ENCODE data around the gene TUBGCP4. TPM values are rescaled to one million over a fixed set of nuclear protein-coding genes. Genes with fewer than 3 reads are reported as not detected.

The TUBGCP4 gene
- total and polyA plus RNA-seq, 2 of the 4 experiments (the other 2 are of a cell fraction), result 7.9 to 12.7 TPM

DNA sequence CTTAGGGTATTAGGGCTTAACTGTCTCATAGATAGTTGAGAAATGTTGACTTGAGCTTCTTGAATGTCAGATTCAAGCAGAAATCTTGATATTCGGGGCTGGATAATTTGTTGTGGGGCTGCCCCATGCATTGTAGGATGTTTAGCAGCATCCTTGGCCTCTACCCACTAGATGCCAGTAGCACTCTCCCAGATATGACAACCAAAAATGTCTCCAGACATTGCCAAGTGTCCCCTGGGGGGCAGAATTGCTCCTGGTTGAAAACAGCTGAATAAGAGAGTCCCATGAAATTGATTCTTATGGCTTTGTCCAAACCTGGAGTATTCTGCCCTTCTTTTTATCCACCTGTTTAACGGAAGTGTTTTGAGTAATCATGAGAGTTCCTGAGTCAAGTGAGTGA lies 24.6 kb upstream of the TUBGCP4 start:
- dilution Hi-C loops (cut with HindIII; ENCODE audit: low sequenced_read_pairs, unreplicated experiment), result no loop called here
- Histone ChIP-seq H3K14ac (replicated peaks; ENCODE audit: low read depth, low read length) (no peak overlapping the region), H4K91ac (ENCODE audit: insufficient read depth, low read depth, low read length) (no peak overlapping the region), H2BK5ac (ENCODE audit: low read depth, low read length, poor library complexity, severe bottlenecking) (no peak overlapping the region), H3K27me3 (ENCODE audit: control insufficient read depth, insufficient read depth, low read length) (no peaks in the 10 kb centered on the region), H3K4me1 (ENCODE audit: control insufficient read depth, insufficient read depth, low read length) (no peaks in the 10 kb centered on the region), H2AK5ac (ENCODE audit: low read depth, low read length) (no peak overlapping the region), H2BK120ac (ENCODE audit: low read depth, low read length) (no peak overlapping the region), H3K4me3 (ENCODE audit: insufficient read depth, low read depth, low read length) (no peak overlapping the region), H3K23ac (ENCODE audit: low read depth, low read length) (no peak overlapping the region), H3K27ac (ENCODE audit: insufficient read depth, low read length) (no peak overlapping the region), H3K4ac (ENCODE audit: low read depth, low read length) (no peak overlapping the region), H3K56ac (ENCODE audit: extremely low read depth, insufficient read depth, low read length) (no peak overlapping the region), H3K18ac (ENCODE audit: low read depth, low read length) (no peak overlapping the region), H2BK15ac (ENCODE audit: low read depth, low read length) (no peak overlapping the region), H3K9ac (ENCODE audit: low read depth, low read length) (no peak overlapping the region), H3K4me2 (ENCODE audit: low read depth, low read length) (no peak overlapping the region), H3K36me3 (ENCODE audit: control insufficient read depth, insufficient read depth, low read length) (peaks cover 10% of the 10 kb centered on the region), H3K9me1 (ENCODE audit: insufficient read depth, low read length) (no peaks in the 10 kb centered on the region), H4K8ac (ENCODE audit: low read depth in 2 of 2, low read length in 2 of 2) (no peak overlapping the region), H2BK20ac (ENCODE audit: low read depth, low read length) (no peak overlapping the region), H2AK9ac (replicated peaks; ENCODE audit: low read depth, low read length, poor library complexity) (no peak overlapping the region), H2AFZ (replicated peaks; ENCODE audit: low read length, poor library complexity) (no peak overlapping the region), H4K20me1 (ENCODE audit: insufficient read depth, low read length) (no peaks in the 10 kb centered on the region), H3K79me1 (ENCODE audit: low read depth in 1 of 2, low read length in 2 of 2) (no peaks in the 10 kb centered on the region), H4K5ac (ENCODE audit: low read depth, low read length) (no peak overlapping the region), H3K9me3 (ENCODE audit: control insufficient read depth, insufficient read depth, low read length) (no peaks in the 10 kb centered on the region)
- WGBS, 2 experiments (ENCODE audit: extremely low coverage in 2 of 2, insufficient read length in 1 of 2), result no CpG with 5 or more reads among the region's 2 CpGs
- in situ Hi-C loops (cut with MboI; ENCODE audit: low sequenced_read_pairs), result no loop called here
- intact Hi-C loops (cut with micrococcal nuclease), result no loop called here
- TF ChIP-seq MAFK (IDR thresholded peaks at IDR 0.05; ENCODE audit: low read depth, low read length), result no peak
- no TSS peak for BruUV-seq (replicated peaks)
- CTCF ChIA-PET, result interaction anchor here (0.8 to 0.9 kb wide), 2 partner anchors 15 to 24 kb away, joined by 3 read pairs; partner anchors contain the start of gene ZSCAN29
- POLR2A ChIA-PET (ENCODE audit: unreplicated experiment), result no interaction called here
- ATAC-seq (ENCODE audit: low read depth) (no peak), DNase-seq (no peak)
